Endodermal cell (in vitro differentiated cells): ENCODE results near the gene ZNF804A. TPM values are rescaled to one million over a fixed set of nuclear protein-coding genes. Genes with fewer than 3 reads are reported as not detected.

Experiments
- DNase-seq: peaks from one replicate; pipeline ENCODE4 v3.0.0-alpha.2; 2017
- H3K27ac ChIP-seq: 2 replicates; pipeline ENCODE4 v1.5.1; 2013; ENCODE audit warnings: mild to moderate bottlenecking, low read depth, low read length, moderate library complexity
- H3K27me3 ChIP-seq: 2 replicates; pipeline ENCODE4 v1.6.1; 2013; ENCODE audit warnings: mild to moderate bottlenecking, low read length, moderate library complexity; ENCODE audit not compliant: insufficient read depth, control insufficient read depth, poor library complexity, severe bottlenecking
- H3K36me3 ChIP-seq: 2 replicates; pipeline ENCODE4 v1.7.0; 2013; ENCODE audit warnings: mild to moderate bottlenecking, low read length, moderate library complexity; ENCODE audit not compliant: control insufficient read depth, insufficient read depth
- H3K4me1 ChIP-seq: one replicate; pipeline ENCODE4 v1.7.0; 2013; ENCODE audit warnings: low read length; ENCODE audit not compliant: control insufficient read depth, insufficient read depth
- H3K4me3 ChIP-seq: 2 replicates; pipeline ENCODE4 v1.5.1; 2013; ENCODE audit warnings: mild to moderate bottlenecking, low read length, moderate library complexity
- H3K9ac ChIP-seq: 2 replicates; pipeline ENCODE4 v1.6.1; 2013; ENCODE audit warnings: mild to moderate bottlenecking, low read length, moderate library complexity; ENCODE audit not compliant: poor library complexity, severe bottlenecking; ENCODE audit errors: extremely low read depth
- H3K9me3 ChIP-seq: 2 replicates; pipeline ENCODE4 v1.6.1; 2013; ENCODE audit warnings: mild to moderate bottlenecking, low read length, moderate library complexity; ENCODE audit not compliant: control insufficient read depth
- H3K27ac Mint-ChIP-seq: 2 replicates; pipeline ENCODE4 v1.8.0; 2020; ENCODE audit warnings: mixed read lengths
- H3K27me3 Mint-ChIP-seq: 2 replicates; pipeline ENCODE4 v1.8.0; 2021; ENCODE audit warnings: mild to moderate bottlenecking, mixed read lengths; ENCODE audit not compliant: insufficient read depth
- H3K36me3 Mint-ChIP-seq: 2 replicates; pipeline ENCODE4 v1.8.0; 2020; ENCODE audit warnings: low read depth, mixed read lengths
- H3K4me1 Mint-ChIP-seq: 2 replicates; pipeline ENCODE4 v1.8.0; 2020; ENCODE audit warnings: mixed read lengths
- H3K4me3 Mint-ChIP-seq: 2 replicates; pipeline ENCODE4 v1.8.0; 2020; ENCODE audit warnings: mild to moderate bottlenecking, moderate library complexity, mixed read lengths
- H3K9me3 Mint-ChIP-seq: 2 replicates; pipeline ENCODE4 v1.8.0; 2020; ENCODE audit warnings: mild to moderate bottlenecking, mixed read lengths
- CTCF ChIP-seq: fragments of 200-600 bp; sonication (generic); conservative IDR thresholded peaks from 2 replicates; pipeline ENCODE4 v1.5.0; 2021; ENCODE audit warnings: antibody characterized with exemption, mild to moderate bottlenecking
- WGBS, 2 experiments: methylation state at CpG; one replicate each; pipeline versions ENCODE4 v1.1.5 to v1.1.7; 2013; ENCODE audit warnings: missing lambda C conversion rate in 2 of 2, mixed read lengths in 1 of 2; ENCODE audit not compliant: insufficient coverage in 1 of 2, insufficient read length in 1 of 2; 5-methylcytosine and 5-hydroxymethylcytosine counted together
- total RNA-seq, 2 donors: library from RNA; stranded (reverse); fragmentation: NEBNext Ultra II Directional in 1 of 2; extraction: Animal tissue kit (Norgen Biotek cat#: 25700) in 1 of 2; gene quantifications; 2 replicates in 1 of 2; 3 replicates in 1 of 2; pipeline ENCODE4 v1.2.1, GENCODE V29; 2021

The ZNF804A gene
- total RNA-seq, 2 donors from 2014 or later, result 0.15 TPM; not detected in 1

- WGBS, 2 experiments, result no CpG with 5 or more reads among the region's 1 CpG
- Histone ChIP-seq H3K27me3 (no peaks in the 10 kb centered on the region), H3K4me1 (no peaks in the 10 kb centered on the region), H3K9me3 (no peaks in the 10 kb centered on the region), H3K9ac (no peak overlapping the region), H3K36me3 (no peaks in the 10 kb centered on the region), H3K4me3 (no peak overlapping the region), H3K27ac (no peak overlapping the region)
- H3K27ac Mint-ChIP-seq, result no peak overlapping the region
- no peak for TF ChIP-seq CTCF
- H3K9me3 Mint-ChIP-seq, result no peaks in the 10 kb centered on the region
- H3K36me3 Mint-ChIP-seq, result no peaks in the 10 kb centered on the region
- H3K27me3 Mint-ChIP-seq, result no peaks in the 10 kb centered on the region
- DNase-seq, result no peak
- no peaks in the 10 kb centered on the region for H3K4me1 Mint-ChIP-seq
- no peak overlapping the region for H3K4me3 Mint-ChIP-seq
Measured at GRCh38 chr2:184620367-184620766, 22.0 kb downstream of the ZNF804A start.

- H3K27me3 Mint-ChIP-seq, result no peaks in the 10 kb centered on the region
- H3K4me1 Mint-ChIP-seq, result no peaks in the 10 kb centered on the region
- H3K4me1 ChIP-seq, result no peaks in the 10 kb centered on the region
- DNase-seq, result no peak
- no peak overlapping the region for H3K4me3 Mint-ChIP-seq
- H3K27ac Mint-ChIP-seq, result no peak overlapping the region
- H3K9me3 Mint-ChIP-seq, result no peaks in the 10 kb centered on the region
- no peak overlapping the region for H3K27ac ChIP-seq
- no peaks in the 10 kb centered on the region for H3K36me3 ChIP-seq
- no peak overlapping the region for H3K4me3 ChIP-seq
- no peaks in the 10 kb centered on the region for H3K36me3 Mint-ChIP-seq
- H3K27me3 ChIP-seq, result no peaks in the 10 kb centered on the region
- no peak for TF ChIP-seq CTCF
- H3K9me3 ChIP-seq, result no peaks in the 10 kb centered on the region
- H3K9ac ChIP-seq, result no peak overlapping the region
Measured at GRCh38 chr2:184624311-184624710, 26.0 kb downstream of the ZNF804A start.

GRCh38 chr2:184628051-184628450 is 29.7 kb downstream of the ZNF804A start:
- Mint-ChIP-seq H3K27ac (no peak overlapping the region), H3K4me1 (no peaks in the 10 kb centered on the region), H3K36me3 (no peaks in the 10 kb centered on the region), H3K27me3 (no peaks in the 10 kb centered on the region), H3K9me3 (no peaks in the 10 kb centered on the region), H3K4me3 (no peak overlapping the region)
- Histone ChIP-seq H3K9me3 (no peaks in the 10 kb centered on the region), H3K4me1 (no peaks in the 10 kb centered on the region), H3K27ac (no peak overlapping the region), H3K4me3 (no peak overlapping the region), H3K36me3 (no peaks in the 10 kb centered on the region), H3K27me3 (no peaks in the 10 kb centered on the region), H3K9ac (no peak overlapping the region)
- 80 to 97% methylated on average over 2 to 7 of the region's 7 CpGs for whole genome bisulfite sequencing, 2 experiments
- no peak for TF ChIP-seq CTCF
- no peak for DNase-seq
